ENCODE data around the gene TOR4A. TPM values are rescaled to one million over a fixed set of nuclear protein-coding genes. Genes with fewer than 3 reads are reported as not detected.

TOR4A gene
- total RNA-seq, 1 experiment from 2014 or later = 37.1 TPM

GRCh38 chr9:137319739-137320551 lies 42.4 kb downstream of the TOR4A start:
- H3K27me3 ChIP-seq (ENCODE audit: control insufficient read depth, insufficient read depth, low read length) = no peaks in the 10 kb centered on the region
- no TSS peak for BruUV-seq (replicated peaks)
- in situ Hi-C loops (cut with HindIII; ENCODE audit: low pct_unique_long_range_greater_than_20kb, low sequenced_read_pairs) = no loop called here

DNA sequence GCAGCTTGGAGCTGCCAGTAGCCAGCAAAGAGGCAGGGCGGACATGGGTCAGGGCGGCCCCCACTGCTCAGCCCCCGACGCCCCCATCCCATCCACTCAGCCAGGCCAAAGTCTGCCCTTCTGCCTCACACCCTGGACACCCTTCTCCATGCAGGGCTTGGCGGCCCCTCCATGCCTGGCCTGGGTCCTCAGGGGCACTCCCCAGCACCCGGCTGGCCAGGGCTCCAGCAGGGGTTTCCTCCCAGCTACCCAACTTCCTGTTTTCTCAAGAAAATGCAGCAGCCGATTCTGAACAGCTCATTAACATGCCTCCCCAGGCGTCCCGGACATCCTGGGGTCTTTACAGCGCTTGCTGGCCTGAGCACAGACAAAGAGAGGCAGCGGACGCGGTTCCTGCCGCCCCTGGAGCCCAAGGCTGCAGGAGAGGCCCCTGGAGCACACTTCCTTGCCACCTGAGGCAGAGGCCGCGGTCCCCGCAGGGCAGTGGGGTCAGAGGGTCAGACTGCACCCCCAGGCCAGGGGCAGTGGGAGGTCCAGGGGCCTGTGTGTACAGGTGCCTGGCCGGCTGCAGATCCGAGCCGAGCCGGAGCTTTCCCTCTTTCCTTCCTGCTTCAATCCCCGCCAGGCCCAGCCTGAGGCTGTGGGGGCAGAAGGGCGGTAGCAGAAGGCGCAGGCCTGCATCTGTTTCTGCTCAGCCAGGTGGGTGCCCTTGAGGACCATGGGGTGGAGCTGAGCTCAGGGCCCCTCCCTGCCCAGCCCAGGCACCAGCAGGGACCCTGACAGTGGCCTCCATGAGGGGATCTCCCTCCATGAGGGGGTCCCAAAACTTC lies 43.2 kb downstream of the TOR4A start:
- DNase-seq (ENCODE audit: low read depth, low spot score) = no peak
- TF ChIP-seq TCF7L2 (IDR thresholded peaks at IDR 0.05; ENCODE audit: low read depth, low read length) (no peak), REST (IDR thresholded peaks at IDR 0.05; ENCODE audit: insufficient read depth in 1 of 2, low read depth in 2 of 2, low read length in 1 of 2) (no peak)
- intact Hi-C loops (cut with micrococcal nuclease; ENCODE audit: unreplicated experiment) (no loop called here), in situ Hi-C loops (cut with HindIII; ENCODE audit: low pct_unique_long_range_greater_than_20kb, low sequenced_read_pairs) (no loop called here)
- Histone ChIP-seq H3K9me3 (ENCODE audit: control insufficient read depth, insufficient read depth, low read depth, low read length) (no peaks in the 10 kb centered on the region), H3K4me3 (ENCODE audit: low read depth in 2 of 2, low read length in 2 of 2) (no peak overlapping the region), H3K4me1 (ENCODE audit: control insufficient read depth, insufficient read depth, low read length) (no peaks in the 10 kb centered on the region; the same call in 1 of the 2 replicates), H3K27ac (ENCODE audit: low read length) (no peak overlapping the region), H3K27me3 (ENCODE audit: control insufficient read depth, insufficient read depth, low read length) (no peaks in the 10 kb centered on the region), H3K36me3 (ENCODE audit: control insufficient read depth, insufficient read depth, low read length) (no peaks in the 10 kb centered on the region)
- ChIA-PET CTCF (no interaction called here), POLR2A (no interaction called here)
- ATAC-seq = no peak
- BruUV-seq (replicated peaks) = no TSS peak

More at GRCh38 chr9:137319739-137320551, 42.4 kb downstream of the TOR4A start:
- Histone ChIP-seq H3K4me3 (ENCODE audit: low read depth in 2 of 2, low read length in 2 of 2) (no peak overlapping the region), H3K4me1 (ENCODE audit: control insufficient read depth, insufficient read depth, low read length) (no peaks in the 10 kb centered on the region; the same call in 1 of the 2 replicates), H3K9me3 (ENCODE audit: control insufficient read depth, insufficient read depth, low read depth, low read length) (no peaks in the 10 kb centered on the region), H3K36me3 (ENCODE audit: control insufficient read depth, insufficient read depth, low read length) (no peaks in the 10 kb centered on the region), H3K27ac (ENCODE audit: low read length) (no peak overlapping the region)
- intact Hi-C loops (cut with micrococcal nuclease; ENCODE audit: unreplicated experiment) = no loop called here
- POLR2A ChIA-PET = no interaction called here
- CTCF ChIA-PET = interaction anchor here (0.6 kb wide), 1 partner anchor 14 kb away, joined by 3 read pairs; no protein-coding TSS in a partner anchor
- no peak for ATAC-seq
- DNase-seq (ENCODE audit: low read depth, low spot score) = no peak
- TF ChIP-seq POLR2AphosphoS5 (IDR thresholded peaks at IDR 0.05; ENCODE audit: low read depth, low read length) (no peak), TCF7L2 (IDR thresholded peaks at IDR 0.05; ENCODE audit: low read depth, low read length) (no peak), REST (IDR thresholded peaks at IDR 0.05; ENCODE audit: insufficient read depth in 1 of 2, low read depth in 2 of 2, low read length in 1 of 2) (no peak), SIN3A (IDR thresholded peaks at IDR 0.05; ENCODE audit: borderline replicate concordance, insufficient read depth, low read depth, low read length) (no peak)
- TF ChIP-seq, protein P1, sequence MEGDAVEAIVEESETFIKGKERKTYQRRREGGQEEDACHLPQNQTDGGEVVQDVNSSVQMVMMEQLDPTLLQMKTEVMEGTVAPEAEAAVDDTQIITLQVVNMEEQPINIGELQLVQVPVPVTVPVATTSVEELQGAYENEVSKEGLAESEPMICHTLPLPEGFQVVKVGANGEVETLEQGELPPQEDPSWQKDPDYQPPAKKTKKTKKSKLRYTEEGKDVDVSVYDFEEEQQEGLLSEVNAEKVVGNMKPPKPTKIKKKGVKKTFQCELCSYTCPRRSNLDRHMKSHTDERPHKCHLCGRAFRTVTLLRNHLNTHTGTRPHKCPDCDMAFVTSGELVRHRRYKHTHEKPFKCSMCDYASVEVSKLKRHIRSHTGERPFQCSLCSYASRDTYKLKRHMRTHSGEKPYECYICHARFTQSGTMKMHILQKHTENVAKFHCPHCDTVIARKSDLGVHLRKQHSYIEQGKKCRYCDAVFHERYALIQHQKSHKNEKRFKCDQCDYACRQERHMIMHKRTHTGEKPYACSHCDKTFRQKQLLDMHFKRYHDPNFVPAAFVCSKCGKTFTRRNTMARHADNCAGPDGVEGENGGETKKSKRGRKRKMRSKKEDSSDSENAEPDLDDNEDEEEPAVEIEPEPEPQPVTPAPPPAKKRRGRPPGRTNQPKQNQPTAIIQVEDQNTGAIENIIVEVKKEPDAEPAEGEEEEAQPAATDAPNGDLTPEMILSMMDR (IDR thresholded peaks at IDR 0.05) = no peak
